Measurements from ENCODE around the gene PLA2G3.
A peak's percentile ranks its signal among the peaks of the same experiment; 100 is the strongest.
"Not testable (repeated sequence)": the region's sequence is repeated elsewhere in the genome, so short reads cannot be mapped to it uniquely, and the experiment has no call there.

Gene PLA2G3

DNA sequence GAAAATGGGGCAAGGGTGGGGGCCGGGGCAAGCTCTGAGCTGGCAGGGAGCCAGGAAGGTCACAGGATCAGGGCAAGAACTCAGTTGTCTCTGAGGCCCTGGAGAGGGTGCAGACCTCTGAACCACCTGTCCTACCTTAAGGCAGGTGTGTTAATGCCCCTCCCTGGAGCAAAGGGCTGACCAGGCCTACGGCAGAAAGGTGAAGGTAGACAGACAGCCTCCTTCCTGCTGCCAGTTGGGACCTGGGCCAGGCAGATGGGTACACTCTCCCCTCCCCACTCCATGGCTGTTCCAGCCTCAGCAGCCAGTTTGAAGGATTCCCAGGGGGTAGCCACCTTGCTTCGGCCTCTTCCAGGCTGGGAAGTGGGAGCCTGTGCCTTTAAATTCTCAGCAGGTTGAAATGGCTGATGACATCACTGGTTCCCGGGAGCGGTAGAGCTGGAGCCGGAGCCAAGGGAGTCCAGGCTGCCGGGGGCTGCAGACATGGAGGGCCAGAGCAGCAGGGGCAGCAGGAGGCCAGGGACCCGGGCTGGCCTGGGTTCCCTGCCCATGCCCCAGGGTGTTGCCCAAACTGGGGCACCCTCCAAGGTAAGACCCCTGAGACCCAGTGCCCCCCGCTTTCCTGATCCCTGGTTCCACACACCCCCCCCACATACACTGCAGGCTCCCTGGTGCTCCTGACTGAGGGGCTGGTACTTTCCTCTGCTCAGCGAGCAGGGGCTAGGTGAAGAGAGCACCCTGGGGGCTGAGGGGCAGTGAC is 17.6 kb downstream of the PLA2G3 start, which contains the start of gene INPP5J:
INPP5J (plus strand) TSS at position 435 of the 760 bp plus-strand sequence; CDS start at position 484, 49 bp downstream.
- no peak for DNase-seq (ENCODE audit: low read depth)

DNA sequence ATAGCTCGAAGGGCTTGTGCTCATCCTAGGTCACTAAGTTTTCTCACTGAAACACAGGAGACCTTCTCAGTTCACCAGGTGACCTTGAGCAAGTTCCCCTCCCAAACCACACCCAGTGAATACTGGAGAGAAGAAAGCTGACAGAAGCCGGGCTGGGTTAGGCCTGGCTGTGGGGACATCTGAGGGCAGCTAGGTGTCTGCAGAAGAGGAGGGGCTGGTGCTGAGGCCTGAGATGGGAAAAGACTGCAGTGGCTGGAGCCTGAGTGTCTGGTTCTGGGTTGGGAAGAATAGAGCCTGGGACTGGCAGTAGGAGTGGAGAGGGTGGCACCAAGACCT is 18.1 kb downstream of the PLA2G3 start:
- no peak for DNase-seq (ENCODE audit: low read depth)

DNA sequence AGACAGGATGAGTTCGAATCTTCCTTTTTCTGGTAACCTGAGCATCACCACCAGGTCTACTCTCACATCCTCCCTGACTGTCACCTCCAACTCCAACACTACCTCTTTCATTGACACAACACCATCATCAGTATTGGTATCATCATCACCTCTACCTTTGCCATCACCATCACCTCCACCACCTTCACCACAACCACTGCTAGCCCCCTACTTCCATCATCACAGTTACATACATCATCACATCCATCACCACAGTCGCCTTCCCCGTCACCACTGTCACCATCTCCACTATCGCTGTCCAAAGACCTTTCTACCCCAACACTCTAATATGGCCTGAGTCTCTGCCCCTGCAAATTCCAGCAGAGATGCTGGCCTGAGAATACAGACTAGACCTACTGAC is 18.9 kb downstream of the PLA2G3 start:
- DNase-seq (ENCODE audit: low read depth): no peak

DNA sequence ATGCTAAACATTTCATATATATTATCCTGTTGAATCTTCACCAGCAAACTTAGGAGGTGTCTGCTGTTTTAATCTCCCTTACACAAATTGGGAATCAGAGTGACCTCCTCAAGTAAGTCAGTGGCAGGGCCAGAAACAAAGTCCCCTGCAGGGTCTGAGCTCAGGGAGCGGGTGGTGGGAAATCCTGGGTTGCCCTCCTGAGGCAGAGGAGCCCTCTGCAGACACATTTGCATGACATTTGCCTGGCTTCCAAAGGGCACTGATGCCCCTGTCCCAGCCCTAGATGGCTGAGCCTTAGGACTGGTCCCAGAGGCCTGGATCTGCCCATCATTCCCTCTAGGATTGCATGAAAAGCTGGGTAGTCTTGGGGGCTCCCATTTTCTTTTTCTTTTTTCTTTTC is 19.7 kb downstream of the PLA2G3 start:
- no peak for DNase-seq (ENCODE audit: low read depth)

DNA sequence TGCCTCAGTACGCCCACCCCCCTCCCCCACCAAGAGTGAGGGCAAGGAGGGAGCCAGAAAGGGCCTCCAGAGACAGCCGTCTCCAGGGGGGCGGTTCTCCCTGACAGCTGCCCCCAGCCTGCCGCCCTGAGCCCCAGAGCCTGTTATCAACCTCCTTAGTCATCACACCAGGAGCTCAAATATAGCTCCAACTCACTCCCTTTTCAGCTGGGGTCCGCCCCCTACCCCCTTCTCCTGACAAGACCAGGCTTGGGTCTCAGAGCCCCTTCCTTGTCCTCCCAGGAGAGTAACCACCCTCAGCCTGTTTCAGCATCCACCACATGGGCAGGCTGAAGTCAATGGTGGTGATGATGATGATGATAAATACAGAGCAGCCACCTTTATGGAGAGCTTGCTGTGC is 20.1 kb downstream of the PLA2G3 start:
- DNase-seq (ENCODE audit: low read depth): no peak

DNA sequence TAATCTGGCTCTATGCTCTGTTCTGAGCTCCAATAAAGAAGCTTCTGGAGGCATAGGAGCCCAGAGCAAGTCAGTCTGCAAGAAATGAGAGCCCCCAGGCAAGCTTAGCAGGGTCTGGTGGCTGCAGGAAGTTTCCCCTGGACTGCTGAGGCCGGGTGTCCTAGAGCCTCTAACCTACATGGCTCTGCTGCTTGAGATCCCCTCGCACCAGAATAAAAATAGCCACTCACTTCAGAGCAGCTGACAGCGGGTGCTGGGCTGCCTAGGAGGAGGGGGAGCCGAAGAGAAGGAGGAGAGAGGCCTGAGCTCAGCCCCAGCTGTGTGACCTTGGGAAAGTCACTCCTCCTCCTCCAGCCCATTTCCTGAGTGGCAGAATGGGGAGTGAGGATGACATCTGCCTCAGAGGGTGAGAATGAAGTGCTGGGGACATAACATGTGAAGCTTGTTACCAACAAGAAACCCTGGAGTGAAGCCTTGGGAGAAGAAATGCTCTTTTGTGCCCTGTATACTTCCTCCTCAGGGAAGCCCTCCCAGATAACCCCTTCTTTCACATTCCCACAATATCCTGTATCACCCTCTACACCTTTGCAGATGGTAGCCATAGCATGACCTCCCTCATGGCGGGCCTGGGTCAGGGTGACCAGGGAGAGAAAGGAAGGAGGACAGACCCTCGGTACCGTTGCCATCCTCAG is 21.1 kb downstream of the PLA2G3 start:
- no peak for DNase-seq (ENCODE audit: low read depth)

DNA sequence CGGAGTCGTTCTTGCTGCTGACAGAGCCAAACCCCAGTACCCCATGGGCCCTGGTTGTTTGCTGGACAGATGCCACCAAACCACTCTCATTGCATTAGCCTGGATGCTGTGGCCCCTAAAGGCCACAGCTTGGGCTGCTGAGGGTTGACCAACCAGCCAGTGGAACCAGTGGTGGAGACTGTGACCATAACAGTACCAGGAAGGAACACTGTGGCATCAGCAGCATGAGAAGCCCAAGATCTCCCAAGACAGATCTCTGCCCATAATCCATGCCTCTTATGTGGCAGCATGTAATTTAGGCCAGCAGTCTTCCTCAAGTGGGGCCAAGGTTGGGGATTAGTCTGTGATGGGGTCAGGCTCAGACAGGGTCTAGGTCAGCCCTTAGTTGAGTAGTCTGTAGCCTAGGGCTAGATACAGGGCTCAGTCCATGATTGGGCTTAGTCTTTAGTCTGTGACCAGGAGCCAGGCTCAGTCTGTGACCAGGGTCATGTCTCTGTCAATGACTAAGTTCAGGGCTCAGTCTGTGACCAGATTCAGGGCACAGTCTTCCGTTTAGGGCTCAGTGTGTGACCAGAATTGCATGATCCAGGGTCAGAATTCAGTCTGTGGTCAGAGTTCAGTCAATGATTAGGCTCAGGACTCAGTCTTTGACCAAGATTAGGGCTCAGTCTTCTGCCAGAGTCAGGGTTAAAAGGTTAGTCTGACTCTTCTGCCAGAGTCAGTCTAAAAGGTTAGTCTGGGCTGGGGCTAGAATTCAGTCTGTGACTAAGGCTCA is 22.1 kb downstream of the PLA2G3 start:
- no peak for DNase-seq (ENCODE audit: low read depth)

DNA sequence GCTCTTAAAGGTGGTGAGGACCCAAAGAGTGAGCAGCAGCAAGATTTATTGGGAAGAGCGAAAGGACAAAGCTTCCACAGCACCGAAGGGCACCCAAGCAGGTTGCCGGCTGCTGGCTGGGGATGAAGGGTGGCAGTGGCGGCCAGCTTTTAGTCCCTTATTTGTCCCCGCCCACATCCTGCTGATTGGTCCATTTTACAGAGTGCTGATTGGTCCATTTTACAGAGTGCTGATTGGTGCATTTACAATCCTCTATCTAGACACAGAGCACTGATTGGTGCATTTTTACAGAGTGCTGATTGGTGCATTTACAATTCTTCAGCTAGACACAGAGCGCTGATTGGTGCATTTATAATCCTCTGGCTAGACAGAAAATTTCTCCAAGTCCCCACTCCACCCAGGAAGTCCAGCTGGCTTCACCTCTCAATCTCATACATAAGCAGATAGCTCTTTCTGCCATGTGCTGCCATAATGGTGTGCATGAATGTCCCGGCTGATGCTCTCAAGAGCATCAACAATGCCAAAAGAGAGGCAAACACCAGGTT is 27.7 kb downstream of the PLA2G3 start:
- not testable (repeated sequence) for DNase-seq (ENCODE audit: low read depth)

DNA sequence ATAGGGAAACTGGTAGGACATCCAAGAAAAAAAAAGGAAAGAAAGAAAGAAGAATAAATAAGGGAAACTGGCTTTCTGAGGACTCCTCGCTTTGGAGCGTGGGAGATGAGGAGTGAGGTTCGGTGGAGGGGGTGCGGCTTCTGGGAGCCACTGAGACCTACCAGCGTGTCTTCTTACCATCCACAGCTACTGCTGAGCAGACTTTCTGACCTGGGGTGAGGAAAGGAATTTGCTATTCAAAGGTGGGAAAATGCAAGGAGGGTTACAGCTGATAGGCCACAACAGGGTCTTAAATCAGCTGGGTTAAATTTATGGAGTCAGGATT is 32.5 kb downstream of the PLA2G3 start:
- DNase-seq (ENCODE audit: low read depth): no peak

DNA sequence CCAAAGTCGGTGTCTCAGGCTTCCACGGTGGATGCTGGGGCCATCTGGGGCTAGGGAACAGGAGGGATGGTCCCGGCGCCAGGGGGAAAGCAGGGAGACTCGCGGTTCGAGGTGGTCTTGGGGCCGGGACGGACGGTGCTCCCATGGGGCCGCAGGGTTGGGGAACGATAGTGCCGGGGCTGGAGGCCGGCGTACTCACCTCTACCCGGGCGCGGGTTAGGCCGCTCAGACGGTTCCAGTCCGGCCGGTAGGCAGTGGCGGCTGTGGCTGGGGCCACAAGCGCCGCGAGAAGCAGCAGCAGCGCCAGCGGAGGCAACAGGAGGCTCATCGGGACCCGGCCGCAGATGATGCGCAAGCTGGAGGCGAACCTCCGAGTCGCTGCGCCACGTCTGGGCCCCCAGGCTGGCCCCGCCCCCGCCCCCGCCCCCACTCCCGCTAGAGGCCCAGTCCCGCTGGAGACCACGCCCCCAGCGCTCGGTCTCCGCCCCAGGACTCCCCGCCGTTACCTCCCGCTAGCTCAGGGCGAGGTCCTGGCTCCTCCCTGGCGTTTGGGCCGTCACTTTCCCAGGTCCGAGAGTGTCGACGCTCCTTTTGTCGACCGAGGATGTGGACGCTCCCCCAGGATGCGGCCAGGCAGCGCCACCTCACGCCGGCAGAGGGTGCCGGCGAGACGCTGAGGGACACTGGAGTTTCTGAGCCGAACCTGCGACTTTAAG is 33.0 kb downstream of the PLA2G3 start, which contains the start of gene SELENOM:
SELENOM (minus strand) TSS at position 391 of the 716 bp plus-strand sequence; CDS start at position 328, 63 bp downstream.
- DNase-seq (ENCODE audit: low read depth): peak; percentile 82

DNA sequence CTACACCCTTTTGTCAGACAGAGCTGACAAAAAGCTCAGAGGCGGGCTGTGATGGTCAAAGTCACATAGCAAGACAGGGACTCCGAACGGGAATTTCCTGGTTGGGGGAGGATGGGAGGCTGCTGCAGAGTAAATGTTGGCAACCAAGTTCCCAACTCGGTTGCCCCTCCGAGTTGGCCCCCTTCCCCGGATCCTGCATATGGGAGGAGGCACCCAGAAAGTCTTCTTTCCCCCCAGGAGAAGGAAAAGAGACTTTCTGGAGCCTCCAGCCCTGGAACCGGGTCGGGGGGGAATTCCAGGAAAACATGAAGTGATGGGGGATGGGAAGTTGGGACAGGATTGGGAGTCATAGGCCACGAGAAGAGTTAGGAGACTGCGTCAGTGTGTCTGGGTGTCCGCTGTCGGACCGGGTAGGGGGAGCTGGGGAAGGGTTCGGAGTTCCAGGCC is 33.6 kb downstream of the PLA2G3 start:
- DNase-seq (ENCODE audit: low read depth): no peak

DNA sequence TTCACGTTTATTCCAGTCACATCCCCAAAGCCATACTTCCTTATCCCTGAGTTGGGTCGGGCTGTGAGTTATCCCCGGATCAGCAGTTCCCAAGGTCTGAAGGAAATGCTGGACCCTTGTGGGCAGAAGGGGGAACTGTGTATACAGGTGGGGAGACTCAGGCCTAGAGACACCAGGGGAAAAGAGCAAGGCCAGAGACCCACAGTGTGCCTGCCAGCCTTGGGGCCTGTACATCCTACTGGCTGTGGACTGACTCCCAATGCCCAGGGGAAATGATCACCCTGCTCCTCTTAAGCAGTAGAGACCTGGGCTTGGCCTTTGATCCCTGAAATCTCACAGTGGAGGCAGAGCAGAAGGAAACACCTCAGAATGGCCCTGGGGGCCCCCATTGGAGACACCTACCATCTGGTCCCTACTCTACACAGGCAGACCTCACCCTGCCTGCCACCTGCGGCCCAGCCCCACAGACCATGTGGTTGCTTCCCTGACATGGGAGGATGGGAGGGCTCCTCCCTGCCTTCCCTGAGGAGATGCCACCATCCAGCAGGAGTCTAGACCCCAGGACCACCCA is 34.2 kb downstream of the PLA2G3 start:
- no peak for DNase-seq (ENCODE audit: low read depth)

DNA sequence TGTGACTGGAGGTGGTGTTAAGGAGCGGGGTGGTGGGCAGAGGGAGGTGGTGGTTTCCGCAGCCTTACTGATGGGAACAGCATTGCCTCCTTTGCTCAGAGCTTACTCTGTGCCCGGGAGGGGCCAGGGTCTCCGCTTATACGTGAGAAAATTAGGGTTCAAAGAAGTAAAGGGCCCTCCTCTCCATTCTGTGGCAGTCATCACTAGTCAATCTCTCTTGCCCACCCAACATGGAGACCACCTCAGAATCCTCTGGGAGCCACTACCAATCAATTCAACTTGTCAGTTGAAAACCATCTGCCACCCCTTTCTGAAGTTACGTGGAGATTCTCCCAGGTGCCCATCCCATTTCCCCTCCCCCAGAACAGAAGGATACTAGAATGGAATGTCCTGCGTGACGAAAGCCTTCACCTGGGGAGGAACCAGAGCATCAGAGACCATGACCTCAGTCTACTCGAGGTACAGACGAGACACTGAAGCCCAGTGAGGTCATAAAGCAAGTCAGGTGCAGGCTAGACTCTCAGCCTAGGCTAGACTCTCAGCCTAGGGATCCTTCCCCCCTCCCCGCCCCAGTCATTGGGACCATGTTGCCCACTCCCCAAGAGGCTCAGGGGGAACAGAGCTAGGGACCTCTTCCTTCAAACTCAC is 34.9 kb downstream of the PLA2G3 start:
- no peak for DNase-seq (ENCODE audit: low read depth)

DNA sequence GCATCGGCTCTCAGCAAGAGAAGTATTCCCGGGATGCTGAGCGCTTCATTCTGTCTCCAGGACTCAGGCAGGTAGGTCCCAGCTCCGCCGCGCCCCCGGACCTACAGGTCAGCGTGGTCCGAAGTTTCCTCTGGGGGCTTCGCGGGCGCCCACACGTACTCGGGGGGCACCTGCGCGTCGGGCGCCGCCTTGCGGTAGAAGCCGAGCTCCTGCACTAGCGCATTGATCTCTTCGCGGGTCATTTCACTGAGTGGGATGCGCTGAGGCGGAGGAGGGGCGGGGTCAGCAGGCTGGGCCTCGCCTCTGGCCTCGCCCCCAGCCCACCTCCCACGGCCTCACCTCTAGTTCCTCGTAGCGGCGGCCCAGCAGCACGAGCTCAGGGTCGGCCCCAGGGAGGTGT is 35.4 kb downstream of the PLA2G3 start:
- DNase-seq (ENCODE audit: low read depth): no peak

DNA sequence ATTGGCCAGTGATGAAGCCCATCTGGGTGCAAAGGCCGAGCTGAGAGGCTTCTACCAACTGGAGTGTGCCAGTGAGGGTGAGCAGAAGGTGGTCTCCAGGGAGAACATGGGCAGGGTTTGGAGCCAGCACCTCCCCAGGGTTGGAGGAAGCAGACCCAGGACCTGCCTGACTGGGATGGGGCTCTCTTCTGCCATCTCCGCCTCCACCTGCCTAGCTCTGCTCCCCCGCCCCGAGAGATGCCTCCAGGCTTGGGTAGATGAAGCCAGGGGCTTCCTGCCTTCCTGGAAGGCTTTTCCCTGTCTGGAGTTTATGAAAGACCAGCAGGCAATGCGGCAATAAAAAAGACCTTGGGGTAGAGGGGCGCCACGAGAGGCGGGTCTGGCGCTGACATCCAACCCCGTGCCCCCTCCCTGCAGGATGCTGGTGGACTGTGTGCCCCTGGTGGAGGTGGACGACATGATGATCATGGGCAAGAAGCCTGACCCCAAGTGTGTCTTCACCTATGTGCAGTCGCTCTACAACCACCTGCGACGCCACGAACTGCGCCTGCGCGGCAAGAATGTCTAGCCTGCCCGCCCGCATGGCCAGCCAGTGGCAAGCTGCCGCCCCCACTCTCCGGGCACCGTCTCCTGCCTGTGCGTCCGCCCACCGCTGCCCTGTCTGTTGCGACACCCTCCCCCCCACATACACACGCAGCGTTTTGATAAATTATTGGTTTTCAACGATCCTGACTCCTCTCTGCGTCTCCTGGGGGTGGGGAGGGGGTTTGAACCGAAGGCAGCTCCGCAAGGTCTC is 36.2 kb downstream of the PLA2G3 start:
- no peak for DNase-seq (ENCODE audit: low read depth)

DNA sequence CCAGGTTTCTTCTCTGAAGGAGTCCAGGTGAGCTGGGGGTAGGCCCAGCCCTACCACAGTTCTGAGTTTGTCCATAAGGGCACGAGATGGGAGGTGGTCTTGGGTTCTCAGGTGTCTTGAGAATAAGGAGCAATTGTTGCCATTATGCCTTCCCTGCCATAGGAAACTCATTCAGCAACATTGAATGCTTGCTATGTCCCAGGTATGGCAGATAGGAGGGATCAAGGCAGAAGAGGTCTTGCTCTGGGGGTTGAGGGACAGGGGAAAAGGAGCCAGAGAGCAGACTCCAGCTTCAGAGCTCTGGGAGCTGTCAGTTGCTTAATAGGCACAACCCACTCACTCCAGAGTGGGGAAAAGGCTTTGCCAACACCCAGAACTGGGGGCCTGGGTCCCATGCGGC is 37.2 kb downstream of the PLA2G3 start:
- no peak for DNase-seq (ENCODE audit: low read depth)

DNA sequence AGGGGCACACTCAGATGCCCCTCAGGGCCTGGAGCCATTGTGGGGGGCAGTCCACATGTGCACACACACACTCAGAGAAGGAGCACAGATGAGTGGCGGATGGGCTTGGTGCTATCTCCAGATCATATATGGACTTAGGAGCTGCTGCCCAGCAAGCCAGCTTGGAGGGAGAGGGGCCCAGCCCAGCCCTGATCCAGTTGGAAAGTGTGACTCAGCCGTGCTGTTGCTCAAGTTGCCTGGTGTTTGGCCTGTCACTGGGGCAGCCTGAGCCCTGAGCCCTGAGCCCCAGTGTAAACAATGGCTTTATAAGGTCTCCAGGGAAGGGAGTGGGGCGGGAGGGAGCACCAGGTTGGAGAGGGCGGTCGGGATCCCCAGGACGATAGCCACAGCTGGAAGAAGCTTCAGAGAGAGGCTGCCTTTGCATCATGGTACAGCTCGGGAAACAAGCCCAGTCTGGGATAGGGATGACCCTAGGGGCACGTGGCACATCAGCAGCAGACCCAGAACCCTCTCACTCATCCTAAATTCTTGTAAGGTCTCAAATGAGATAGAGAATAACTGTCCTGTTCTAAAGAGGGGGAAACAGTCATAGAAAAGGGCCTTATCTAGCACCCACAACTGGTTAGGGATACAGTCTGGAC is 37.7 kb downstream of the PLA2G3 start:
- DNase-seq (ENCODE audit: low read depth): no peak

DNA sequence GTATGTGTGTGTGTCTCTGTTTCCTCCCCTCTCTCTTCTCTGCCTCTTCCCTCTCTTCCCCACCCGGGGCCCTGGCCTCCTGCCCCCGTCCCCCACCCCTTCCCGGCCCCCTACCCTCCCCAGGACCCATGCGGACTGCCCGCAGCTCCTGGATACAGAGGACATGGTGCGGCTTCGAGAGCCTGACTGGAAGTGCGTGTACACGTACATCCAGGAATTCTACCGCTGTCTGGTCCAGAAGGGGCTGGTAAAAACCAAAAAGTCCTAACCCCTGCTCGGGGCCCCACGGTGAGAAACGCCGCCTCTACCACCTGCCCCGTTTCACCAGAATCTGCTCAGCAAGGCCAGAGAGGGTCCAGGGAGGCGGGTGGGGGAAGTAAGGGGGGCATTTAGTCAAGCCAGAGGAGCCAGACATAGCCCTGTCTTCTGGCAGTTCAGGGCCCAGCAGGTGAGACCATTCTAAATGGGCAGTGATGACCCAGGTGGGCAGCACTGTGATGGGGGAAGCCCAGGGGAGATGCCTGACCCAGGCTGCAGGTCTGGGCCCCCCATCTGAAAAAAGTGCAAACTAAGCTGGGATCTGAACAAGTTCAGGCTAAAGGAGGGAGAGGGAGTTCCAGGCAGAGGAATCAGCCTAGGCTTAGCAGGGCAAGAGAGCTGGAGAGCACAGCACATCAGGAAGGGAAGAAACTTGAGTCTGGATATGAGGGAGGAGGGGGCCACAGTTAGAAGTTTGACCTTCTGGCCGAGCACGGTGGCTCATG is 39.4 kb downstream of the PLA2G3 start:
- DNase-seq (ENCODE audit: low read depth): no peak

All from T follicular helper cell (primary cell).